Liver (tissue), 9 donors: ENCODE results near the gene AVEN. TPM values are rescaled to one million over a fixed set of nuclear protein-coding genes. Genes with fewer than 3 reads are reported as not detected.
A peak's percentile ranks its signal among the peaks of the same experiment; 100 is the strongest.

Experiments used
- DNase-seq: peaks from one replicate; pipeline ENCODE4 v3.0.0-alpha.2; 2017; ENCODE audit warnings: low spot score
- H3K27ac ChIP-seq, 2 donors: one replicate each; pipeline ENCODE4 v1.7.0; 2013; ENCODE audit warnings: inconsistent platforms in 2 of 2, low read length in 2 of 2, control low read depth in 1 of 2, low read depth in 1 of 2, mild to moderate bottlenecking in 1 of 2
- H3K27me3 ChIP-seq, 4 donors: one replicate each; pipeline versions ENCODE4 v1.6.1 to v1.7.0; 2013; ENCODE audit warnings: low read length in 3 of 4, inconsistent platforms in 1 of 4, mild to moderate bottlenecking in 1 of 4, moderate library complexity in 1 of 4; ENCODE audit not compliant: control insufficient read depth in 4 of 4, insufficient read depth in 4 of 4
- H3K36me3 ChIP-seq, 4 donors: one replicate each; pipeline versions ENCODE4 v1.6.1 to v1.7.0; 2013; ENCODE audit warnings: low read length in 3 of 4, mild to moderate bottlenecking in 3 of 4, low read depth in 1 of 4, moderate library complexity in 1 of 4; ENCODE audit not compliant: control insufficient read depth in 4 of 4, insufficient read depth in 3 of 4
- H3K4me1 ChIP-seq, 4 donors: one replicate each; pipeline versions ENCODE4 v1.6.1 to v1.7.0; 2013; ENCODE audit warnings: low read length in 3 of 4, mild to moderate bottlenecking in 3 of 4, moderate library complexity in 1 of 4; ENCODE audit not compliant: control insufficient read depth in 4 of 4, insufficient read depth in 4 of 4
- H3K4me3 ChIP-seq, 3 donors: one replicate each; pipeline versions ENCODE4 v1.6.1 to v1.7.0; 2013; ENCODE audit warnings: low read length in 3 of 3, control low read depth in 1 of 3, low read depth in 1 of 3, mild to moderate bottlenecking in 1 of 3
- H3K9ac ChIP-seq, 2 donors: one replicate each; pipeline ENCODE4 v1.7.0; 2013; ENCODE audit warnings: low read length in 2 of 2, mild to moderate bottlenecking in 2 of 2, moderate library complexity in 2 of 2, control low read depth in 1 of 2, low read depth in 1 of 2
- H3K9me3 ChIP-seq, 4 donors: one replicate each; pipeline versions ENCODE4 v1.6.1 to v1.7.0; 2013; ENCODE audit warnings: low read length in 3 of 4; ENCODE audit not compliant: control insufficient read depth in 4 of 4
- EGR1 ChIP-seq, 2 donors: IDR thresholded peaks; 2 replicates each; pipeline ENCODE4 v1.6.1; 2016 to 2018; ENCODE audit warnings: antibody characterized with exemption in 2 of 2, low read depth in 2 of 2
- FOXA1 ChIP-seq: IDR thresholded peaks from 2 replicates; pipeline ENCODE4 v1.6.1; 2016; ENCODE audit warnings: antibody characterized with exemption
- FOXA2 ChIP-seq: IDR thresholded peaks from 2 replicates; pipeline ENCODE4 v1.6.1; 2016; ENCODE audit warnings: antibody characterized with exemption
- GABPA ChIP-seq, 2 donors: IDR thresholded peaks in 1 of 2; conservative IDR thresholded peaks in 1 of 2; 2 replicates each; pipeline ENCODE4 v1.6.1; 2016; ENCODE audit warnings: antibody characterized with exemption in 2 of 2, mild to moderate bottlenecking in 1 of 2, moderate library complexity in 1 of 2
- HNF4A ChIP-seq, 2 donors: conservative IDR thresholded peaks; 2 replicates each; pipeline ENCODE4 v1.6.1; 2016; ENCODE audit warnings: antibody characterized with exemption in 2 of 2, mild to moderate bottlenecking in 2 of 2
- HNF4G ChIP-seq: IDR thresholded peaks from 2 replicates; pipeline ENCODE4 v1.6.1; 2016; ENCODE audit warnings: antibody characterized with exemption
- JUND ChIP-seq, 2 donors: IDR thresholded peaks; 2 replicates each; pipeline ENCODE4 v1.6.1; 2016; ENCODE audit warnings: antibody characterized with exemption in 2 of 2
- NR2F2 ChIP-seq: IDR thresholded peaks from 2 replicates; pipeline ENCODE4 v1.6.1; 2016; ENCODE audit warnings: antibody characterized with exemption
- RAD21 ChIP-seq, 2 donors: IDR thresholded peaks; 2 replicates each; pipeline ENCODE4 v1.6.1; 2016; ENCODE audit warnings: antibody characterized with exemption in 2 of 2, mild to moderate bottlenecking in 2 of 2
- RXRA ChIP-seq, 2 donors: IDR thresholded peaks; 2 replicates each; pipeline ENCODE4 v1.6.1; 2017 to 2018; ENCODE audit warnings: antibody characterized with exemption in 2 of 2, mild to moderate bottlenecking in 1 of 2
- SP1 ChIP-seq: IDR thresholded peaks from 2 replicates; pipeline ENCODE4 v1.6.1; 2018; ENCODE audit warnings: antibody characterized with exemption, mild to moderate bottlenecking
- TAF1 ChIP-seq: conservative IDR thresholded peaks from 2 replicates; pipeline ENCODE4 v1.6.1; 2016; ENCODE audit warnings: antibody characterized with exemption, mild to moderate bottlenecking
- YY1 ChIP-seq: IDR thresholded peaks from 2 replicates; pipeline ENCODE4 v1.6.1; 2016; ENCODE audit warnings: antibody characterized with exemption, mild to moderate bottlenecking
- WGBS: extraction: QIAGEN DNeasy Blood & Tissue Kit; methylation state at CpG from one replicate; pipeline ENCODE4 v1.1.7; 2013; 5-methylcytosine and 5-hydroxymethylcytosine counted together
- polyA plus RNA-seq, 2 donors: library from polyadenylated mRNA; stranded (reverse) in 1 of 2; unstranded in 1 of 2; fragments of 200-250 nt in 1 of 2; fragments of >200 nt in 1 of 2; fragmentation: Nextera tagmentation in 1 of 2; extraction: Ambion mirVana in 1 of 2; gene quantifications; one replicate each; pipeline versions ENCODE4 v1.2.1 to v1.2.3, GENCODE V29; 2013 to 2015
- total RNA-seq, 2 donors: library from RNA; depleted of rRNA; stranded (reverse); fragments of >200 nt; gene quantifications; one replicate each; pipeline ENCODE4 v1.2.3, GENCODE V29; 2014
- TF ChIP-seq, protein P1 (sequence below): IDR thresholded peaks from 2 replicates; pipeline ENCODE4 v1.6.1; 2016; ENCODE audit warnings: antibody characterized with exemption
- TF ChIP-seq, protein P2 (sequence below): IDR thresholded peaks from 2 replicates; pipeline ENCODE4 v1.6.1; 2016; ENCODE audit warnings: antibody characterized with exemption
- TF ChIP-seq, protein P3 (sequence below): fragments of 150-350 bp; IDR thresholded peaks from 2 replicates; pipeline ENCODE4 v1.5.1; 2017; ENCODE audit warnings: improper control_type of control experiment, low read depth, low read length; ENCODE audit not compliant: missing input control
- TF ChIP-seq, protein P4 (sequence below): IDR thresholded peaks from 2 replicates; pipeline ENCODE4 v1.6.1; 2016; ENCODE audit warnings: antibody characterized with exemption, mild to moderate bottlenecking
- TF ChIP-seq, protein P5 (sequence below): IDR thresholded peaks from 2 replicates; pipeline ENCODE4 v1.6.1; 2016; ENCODE audit warnings: antibody characterized with exemption
- donor health status: healthy.
- donor health status: healthy.
- donor health status: healthy.
- donor health status: healthy.
- donor health status: healthy.

The AVEN gene
- total and polyA plus RNA-seq, 4 donors: 5.3 to 12.4 (median 7.0) TPM

DNA sequence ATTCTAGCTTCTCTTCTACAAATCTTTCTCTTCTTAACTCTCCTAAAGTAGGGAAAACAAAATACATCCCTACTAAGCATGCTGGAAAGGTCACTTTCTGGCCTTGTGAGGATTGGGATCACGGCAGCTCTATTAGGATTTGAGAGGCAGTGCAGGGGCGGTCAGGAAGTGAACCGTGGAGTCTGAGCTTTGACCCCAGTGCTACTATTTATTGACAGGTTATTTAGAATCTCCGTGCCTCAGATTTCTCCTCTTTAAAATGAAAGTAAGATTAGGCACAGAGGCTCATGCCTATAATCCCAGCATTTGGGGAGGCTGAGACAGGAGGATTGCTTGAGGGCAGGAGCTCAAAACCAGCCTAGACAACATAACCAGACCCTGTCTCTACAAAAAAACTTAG is 112.7 kb downstream of the AVEN start:
- H3K27me3 ChIP-seq: no peaks in the 10 kb centered on the region
- no peak for DNase-seq
- 21% methylated on average over 4 of the region's 4 CpGs for WGBS
- H3K36me3 ChIP-seq: no peaks in the 10 kb centered on the region
- peak overlapping the region in 1 of 2 donors; percentile 25 for H3K27ac ChIP-seq
- TF ChIP-seq FOXA1 (no peak), FOXA2 (peak; percentile 36), HNF4A (conservative IDR thresholded peaks at IDR 0.05) (peak; percentile 99), HNF4G (peak; percentile 86), RAD21 (IDR thresholded peaks at IDR 0.05) (peak; percentile 22 to 24), YY1 (peak; percentile 39), GABPA (IDR thresholded peaks at IDR 0.05 in 1 of 2, conservative IDR thresholded peaks at IDR 0.05 in 1 of 2) (peak in 1 of 2 donors; percentile 40), JUND (IDR thresholded peaks at IDR 0.05) (peak in 1 of 2 donors; percentile 29), RXRA (IDR thresholded peaks at IDR 0.05) (peak; percentile 59 to 64), NR2F2 (peak; percentile 22), TAF1 (no peak), EGR1 (IDR thresholded peaks at IDR 0.05; ENCODE audit: low read depth in 2 of 2) (peak in 1 of 2 donors; percentile 34), SP1 (peak; percentile 86)
- TF ChIP-seq, protein P1, sequence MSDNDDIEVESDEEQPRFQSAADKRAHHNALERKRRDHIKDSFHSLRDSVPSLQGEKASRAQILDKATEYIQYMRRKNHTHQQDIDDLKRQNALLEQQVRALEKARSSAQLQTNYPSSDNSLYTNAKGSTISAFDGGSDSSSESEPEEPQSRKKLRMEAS: peak; percentile 51
- TF ChIP-seq, protein P2, sequence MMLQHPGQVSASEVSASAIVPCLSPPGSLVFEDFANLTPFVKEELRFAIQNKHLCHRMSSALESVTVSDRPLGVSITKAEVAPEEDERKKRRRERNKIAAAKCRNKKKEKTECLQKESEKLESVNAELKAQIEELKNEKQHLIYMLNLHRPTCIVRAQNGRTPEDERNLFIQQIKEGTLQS: no peak
- TF ChIP-seq, protein P3, sequence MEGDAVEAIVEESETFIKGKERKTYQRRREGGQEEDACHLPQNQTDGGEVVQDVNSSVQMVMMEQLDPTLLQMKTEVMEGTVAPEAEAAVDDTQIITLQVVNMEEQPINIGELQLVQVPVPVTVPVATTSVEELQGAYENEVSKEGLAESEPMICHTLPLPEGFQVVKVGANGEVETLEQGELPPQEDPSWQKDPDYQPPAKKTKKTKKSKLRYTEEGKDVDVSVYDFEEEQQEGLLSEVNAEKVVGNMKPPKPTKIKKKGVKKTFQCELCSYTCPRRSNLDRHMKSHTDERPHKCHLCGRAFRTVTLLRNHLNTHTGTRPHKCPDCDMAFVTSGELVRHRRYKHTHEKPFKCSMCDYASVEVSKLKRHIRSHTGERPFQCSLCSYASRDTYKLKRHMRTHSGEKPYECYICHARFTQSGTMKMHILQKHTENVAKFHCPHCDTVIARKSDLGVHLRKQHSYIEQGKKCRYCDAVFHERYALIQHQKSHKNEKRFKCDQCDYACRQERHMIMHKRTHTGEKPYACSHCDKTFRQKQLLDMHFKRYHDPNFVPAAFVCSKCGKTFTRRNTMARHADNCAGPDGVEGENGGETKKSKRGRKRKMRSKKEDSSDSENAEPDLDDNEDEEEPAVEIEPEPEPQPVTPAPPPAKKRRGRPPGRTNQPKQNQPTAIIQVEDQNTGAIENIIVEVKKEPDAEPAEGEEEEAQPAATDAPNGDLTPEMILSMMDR: no peak
- TF ChIP-seq, protein P4, sequence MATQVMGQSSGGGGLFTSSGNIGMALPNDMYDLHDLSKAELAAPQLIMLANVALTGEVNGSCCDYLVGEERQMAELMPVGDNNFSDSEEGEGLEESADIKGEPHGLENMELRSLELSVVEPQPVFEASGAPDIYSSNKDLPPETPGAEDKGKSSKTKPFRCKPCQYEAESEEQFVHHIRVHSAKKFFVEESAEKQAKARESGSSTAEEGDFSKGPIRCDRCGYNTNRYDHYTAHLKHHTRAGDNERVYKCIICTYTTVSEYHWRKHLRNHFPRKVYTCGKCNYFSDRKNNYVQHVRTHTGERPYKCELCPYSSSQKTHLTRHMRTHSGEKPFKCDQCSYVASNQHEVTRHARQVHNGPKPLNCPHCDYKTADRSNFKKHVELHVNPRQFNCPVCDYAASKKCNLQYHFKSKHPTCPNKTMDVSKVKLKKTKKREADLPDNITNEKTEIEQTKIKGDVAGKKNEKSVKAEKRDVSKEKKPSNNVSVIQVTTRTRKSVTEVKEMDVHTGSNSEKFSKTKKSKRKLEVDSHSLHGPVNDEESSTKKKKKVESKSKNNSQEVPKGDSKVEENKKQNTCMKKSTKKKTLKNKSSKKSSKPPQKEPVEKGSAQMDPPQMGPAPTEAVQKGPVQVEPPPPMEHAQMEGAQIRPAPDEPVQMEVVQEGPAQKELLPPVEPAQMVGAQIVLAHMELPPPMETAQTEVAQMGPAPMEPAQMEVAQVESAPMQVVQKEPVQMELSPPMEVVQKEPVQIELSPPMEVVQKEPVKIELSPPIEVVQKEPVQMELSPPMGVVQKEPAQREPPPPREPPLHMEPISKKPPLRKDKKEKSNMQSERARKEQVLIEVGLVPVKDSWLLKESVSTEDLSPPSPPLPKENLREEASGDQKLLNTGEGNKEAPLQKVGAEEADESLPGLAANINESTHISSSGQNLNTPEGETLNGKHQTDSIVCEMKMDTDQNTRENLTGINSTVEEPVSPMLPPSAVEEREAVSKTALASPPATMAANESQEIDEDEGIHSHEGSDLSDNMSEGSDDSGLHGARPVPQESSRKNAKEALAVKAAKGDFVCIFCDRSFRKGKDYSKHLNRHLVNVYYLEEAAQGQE: peak; percentile 44
- TF ChIP-seq, protein P5, sequence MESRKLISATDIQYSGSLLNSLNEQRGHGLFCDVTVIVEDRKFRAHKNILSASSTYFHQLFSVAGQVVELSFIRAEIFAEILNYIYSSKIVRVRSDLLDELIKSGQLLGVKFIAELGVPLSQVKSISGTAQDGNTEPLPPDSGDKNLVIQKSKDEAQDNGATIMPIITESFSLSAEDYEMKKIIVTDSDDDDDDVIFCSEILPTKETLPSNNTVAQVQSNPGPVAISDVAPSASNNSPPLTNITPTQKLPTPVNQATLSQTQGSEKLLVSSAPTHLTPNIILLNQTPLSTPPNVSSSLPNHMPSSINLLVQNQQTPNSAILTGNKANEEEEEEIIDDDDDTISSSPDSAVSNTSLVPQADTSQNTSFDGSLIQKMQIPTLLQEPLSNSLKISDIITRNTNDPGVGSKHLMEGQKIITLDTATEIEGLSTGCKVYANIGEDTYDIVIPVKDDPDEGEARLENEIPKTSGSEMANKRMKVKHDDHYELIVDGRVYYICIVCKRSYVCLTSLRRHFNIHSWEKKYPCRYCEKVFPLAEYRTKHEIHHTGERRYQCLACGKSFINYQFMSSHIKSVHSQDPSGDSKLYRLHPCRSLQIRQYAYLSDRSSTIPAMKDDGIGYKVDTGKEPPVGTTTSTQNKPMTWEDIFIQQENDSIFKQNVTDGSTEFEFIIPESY: peak; percentile 15
- H3K4me1 ChIP-seq: peaks cover 0 to 6% (median 4%) of the 10 kb centered on the region in 4 donors
- peak overlapping the region in 2 of 3 donors; percentile 17 to 22 for H3K4me3 ChIP-seq
- H3K9me3 ChIP-seq: no peaks in the 10 kb centered on the region
- no peak overlapping the region for H3K9ac ChIP-seq
